OCI-M2 (cell line): Measurements from ENCODE around the gene TMPRSS2.
"Not testable (repeated sequence)": the region's sequence is repeated elsewhere in the genome, so short reads cannot be mapped to it uniquely, and the experiment has no call there.

Source experiments
- DNase-seq: peaks from one replicate; lab custom pipeline; 2025; ENCODE audit not compliant: unreplicated experiment; lab: John Stamatoyannopoulos, UW

TMPRSS2 gene

GRCh38 chr21:41428311-41428710, 79.6 kb downstream of the TMPRSS2 start:
- no peak for DNase-seq

GRCh38 chr21:41427556-41427955, 80.4 kb downstream of the TMPRSS2 start:
- DNase-seq, result no peak

DNA sequence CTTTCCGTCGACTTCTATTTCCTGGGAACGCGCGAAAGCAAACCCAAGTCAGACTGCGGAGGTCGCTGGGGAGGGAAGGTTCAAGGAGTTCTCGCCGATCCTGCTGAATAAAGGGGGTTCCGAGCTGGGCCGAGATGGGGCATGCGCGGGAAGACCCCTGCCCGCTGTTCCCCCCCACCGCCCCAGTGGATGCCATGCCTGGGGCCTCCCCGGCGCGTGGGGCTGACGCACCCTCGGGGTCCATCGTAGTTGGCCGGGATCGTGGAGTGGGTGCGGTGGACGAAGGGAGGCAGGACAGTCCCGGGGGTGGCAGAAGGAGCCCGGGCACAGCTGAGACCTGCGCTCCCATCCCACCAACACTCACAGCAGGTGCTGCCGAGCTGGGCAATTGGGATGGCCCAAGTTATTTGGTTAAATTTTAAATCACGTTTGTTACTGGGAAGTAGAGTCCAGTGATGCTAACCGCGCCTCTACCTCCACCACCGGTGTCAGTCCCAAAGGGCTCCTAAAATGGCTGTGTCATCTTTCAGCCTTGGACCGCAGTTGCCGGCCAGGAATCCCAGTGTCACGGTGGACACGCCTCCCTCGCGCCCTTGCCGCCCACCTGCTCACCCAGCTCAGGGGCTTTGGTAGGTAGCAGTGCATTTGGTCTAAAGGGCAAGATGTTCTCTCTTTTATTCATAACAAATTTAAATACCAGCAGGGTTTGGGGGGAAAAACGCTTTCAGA, 81.1 kb downstream of the TMPRSS2 start:
- no peak for DNase-seq

GRCh38 chr21:41425954-41426675, 81.8 kb downstream of the TMPRSS2 start, which contains the start of gene MX1:
TSS of gene MX1 (plus strand) at chr21:41426239. CDS start at chr21:41432071, 5,832 bp downstream.
- DNase-seq, result no peak

DNA sequence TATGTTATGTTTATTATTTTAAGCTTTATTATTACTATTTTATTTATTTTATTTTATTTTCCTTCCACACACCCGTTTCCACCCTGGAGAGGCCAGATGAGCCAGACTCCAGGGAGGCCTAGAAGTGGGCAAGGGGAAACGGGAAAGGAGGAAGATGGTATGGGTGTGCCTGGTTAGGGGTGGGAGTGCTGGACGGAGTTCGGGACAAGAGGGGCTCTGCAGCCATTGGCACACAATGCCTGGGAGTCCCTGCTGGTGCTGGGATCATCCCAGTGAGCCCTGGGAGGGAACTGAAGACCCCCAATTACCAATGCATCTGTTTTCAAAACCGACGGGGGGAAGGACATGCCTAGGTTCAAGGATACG, 82.4 kb downstream of the TMPRSS2 start:
- DNase-seq, result no peak

DNA sequence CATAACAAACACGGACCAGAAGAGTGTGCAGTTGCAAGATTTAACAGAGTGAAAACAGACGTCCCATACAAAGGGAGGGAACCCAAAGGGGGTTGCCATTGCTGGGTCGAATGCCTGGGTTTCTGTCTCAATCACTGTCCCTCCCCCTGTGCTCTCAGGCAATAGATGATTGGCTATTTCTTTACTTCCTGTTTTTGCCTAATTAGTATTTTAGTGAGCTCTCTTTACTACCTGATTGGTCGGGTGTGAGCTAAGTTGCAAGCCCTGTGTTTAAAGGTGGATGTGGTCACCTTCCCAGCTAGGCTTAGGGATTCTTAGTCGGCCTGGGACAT, 84.7 kb downstream of the TMPRSS2 start:
- DNase-seq, result not testable (repeated sequence)

DNA sequence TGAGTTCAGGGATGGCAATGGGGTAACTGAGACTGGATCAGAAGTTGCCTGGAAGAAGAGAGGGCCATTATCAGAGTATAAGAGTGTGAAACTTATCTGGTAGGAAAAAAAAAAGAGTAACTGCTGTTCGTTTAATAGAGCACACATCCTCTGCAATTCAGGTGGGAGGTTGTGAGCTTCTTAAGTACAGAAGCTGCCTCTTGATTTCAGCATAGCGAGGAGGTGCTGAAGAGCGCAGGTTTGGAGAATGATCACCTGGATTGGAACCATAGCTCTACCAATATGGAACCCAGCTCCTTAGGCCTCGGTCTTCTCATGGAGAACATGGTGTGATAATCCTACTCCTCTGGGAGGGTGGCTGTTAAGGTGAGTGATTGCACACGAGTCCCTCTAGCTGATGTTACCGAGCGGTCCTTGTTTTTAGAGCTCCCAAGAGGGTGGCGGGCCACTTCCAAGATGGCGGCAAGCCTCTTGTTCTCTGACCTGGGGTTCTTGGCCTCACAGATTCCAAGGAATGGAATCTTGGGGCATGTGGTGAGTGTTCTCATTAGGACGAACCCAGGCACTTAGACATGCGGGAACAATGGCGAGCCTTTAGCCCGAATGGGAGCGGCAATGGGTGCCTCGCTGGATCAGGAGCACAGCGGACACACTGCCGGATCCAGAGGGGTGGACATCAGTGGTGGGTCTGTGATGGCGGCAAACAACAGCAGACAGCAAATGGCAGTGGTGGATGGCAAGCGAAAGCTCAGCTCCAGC, 85.2 kb downstream of the TMPRSS2 start:
- no peak for DNase-seq

- DNase-seq, result not testable (repeated sequence)
These were observed 87.0 kb downstream of the TMPRSS2 start for GRCh38 chr21:41420998-41421397.

- no peak for DNase-seq
These were observed 87.8 kb downstream of the TMPRSS2 start for GRCh38 chr21:41419921-41420862.

DNA sequence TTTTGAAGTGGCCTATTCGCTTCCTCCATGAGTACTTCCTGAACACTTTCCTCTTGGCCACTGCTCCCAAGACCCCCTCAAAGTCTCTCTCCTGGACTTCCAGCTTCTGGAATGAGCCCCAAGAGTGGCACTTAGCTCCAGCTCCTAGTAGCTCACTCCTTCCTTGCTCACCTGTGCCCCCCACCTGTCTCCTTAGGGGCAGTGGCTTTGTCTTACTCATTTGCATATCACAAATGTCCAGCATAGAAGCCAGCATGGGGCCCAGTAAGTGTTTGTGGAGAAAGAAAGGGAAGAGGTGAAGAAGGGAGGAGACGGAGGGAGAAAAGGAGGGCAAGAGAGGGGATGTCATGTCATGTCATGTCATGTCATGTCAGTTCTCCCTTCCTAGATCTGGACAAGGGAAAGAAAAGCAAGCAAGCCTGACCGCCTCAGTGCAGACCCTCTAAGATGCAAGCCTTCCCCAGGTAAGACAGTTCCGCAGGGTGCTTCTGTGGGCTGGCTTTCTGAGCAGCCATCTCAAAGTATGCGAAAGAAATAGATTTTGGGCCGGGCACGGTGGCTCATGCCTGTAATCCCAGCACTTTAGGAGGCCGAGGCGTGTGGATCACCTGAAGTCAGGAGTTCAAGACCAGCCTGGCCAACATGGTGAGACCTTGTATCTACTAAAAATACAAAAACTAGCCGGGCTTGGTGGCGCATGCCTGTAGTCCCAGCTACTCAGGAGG, 88.8 kb downstream of the TMPRSS2 start:
- DNase-seq, result no peak

GRCh38 chr21:41418393-41418792, 89.6 kb downstream of the TMPRSS2 start:
- DNase-seq, result no peak

GRCh38 chr21:41417505-41417904, 90.5 kb downstream of the TMPRSS2 start:
- not testable (repeated sequence) for DNase-seq
